K562 (cell line): ENCODE measurements around the gene C19orf85. TPM values are rescaled to one million over a fixed set of nuclear protein-coding genes. Genes with fewer than 3 reads are reported as not detected.

ENCODE experiments used
- CAMTA2 ChIP-seq: fragments of 250-450 bp; sonication (Bioruptor Pico); conservative IDR thresholded peaks from 2 replicates; pipeline ENCODE4 v1.5.1; 2022
- CHD2 ChIP-seq: IDR thresholded peaks from 2 replicates; pipeline ENCODE4 v1.6.1; 2011; ENCODE audit warnings: low read depth, low read length
- CREM ChIP-seq: IDR thresholded peaks from 2 replicates; pipeline ENCODE4 v1.6.1; 2014; ENCODE audit warnings: antibody characterized with exemption, low read depth
- CXXC5 ChIP-seq: fragments of 250-450 bp; sonication (Bioruptor Pico); IDR thresholded peaks from 2 replicates; pipeline ENCODE4 v1.8.0; 2022; ENCODE audit warnings: inconsistent platforms, mild to moderate bottlenecking, moderate library complexity
- DIDO1 ChIP-seq: fragments of 450-650 bp; IDR thresholded peaks from 2 replicates; pipeline ENCODE4 v1.6.1; 2016; ENCODE audit warnings: low read depth, missing biosample characterization, missing genetic modification characterization
- FOXJ2 ChIP-seq: fragments of 200-800 bp; sonication (Bioruptor generic); IDR thresholded peaks from 2 replicates; pipeline ENCODE4 v1.6.1; 2016; ENCODE audit warnings: missing genetic modification characterization, missing compliant biosample characterization
- FOXM1 ChIP-seq, 2 experiments: fragments of 450-650 bp in 1 of 2; sonication (generic) in 1 of 2; formaldehyde crosslinking in 1 of 2; IDR thresholded peaks; 2 replicates each; pipeline versions ENCODE4 v1.6.1 to v1.9.0; 2017 to 2022; ENCODE audit warnings: low read depth in 2 of 2, mild to moderate bottlenecking in 2 of 2, missing genetic modification reagents in 1 of 2, moderate library complexity in 1 of 2
- GMEB1 ChIP-seq: fragments of 250-450 bp; sonication (Bioruptor Pico); IDR thresholded peaks from 2 replicates; pipeline ENCODE4 v1.4.0; 2020; ENCODE audit warnings: mild to moderate bottlenecking
- KLF13 ChIP-seq: fragments of 450-650 bp; IDR thresholded peaks from 2 replicates; pipeline ENCODE4 v1.6.1; 2016; ENCODE audit warnings: missing genetic modification characterization, low read depth, mild to moderate bottlenecking, missing compliant biosample characterization, moderate library complexity, borderline replicate concordance
- U2AF1 ChIP-seq: fragments of 200-400 bp; formaldehyde crosslinking; optimal IDR thresholded peaks from 2 replicates; pipeline ENCODE3; 2017; ENCODE audit warnings: mild to moderate bottlenecking, low read depth, low read length, moderate library complexity
- ZMIZ1 ChIP-seq, 2 experiments: fragments of 150-350 bp in 1 of 2; IDR thresholded peaks; 2 replicates each; pipeline ENCODE4 v1.6.1; 2012 to 2016; ENCODE audit warnings: low read depth in 2 of 2, low read length in 2 of 2, mild to moderate bottlenecking in 1 of 2, moderate library complexity in 1 of 2
- ZNF274 ChIP-seq: IDR thresholded peaks from 2 replicates; pipeline ENCODE4 v1.6.1; 2011; ENCODE audit warnings: low read depth, mild to moderate bottlenecking, low read length, moderate library complexity, borderline replicate concordance
- ZNF282 ChIP-seq: sonication (generic); formaldehyde crosslinking; IDR thresholded peaks from 2 replicates; pipeline ENCODE4 v1.8.1; 2023; ENCODE audit warnings: missing genetic modification reagents
- ZNF644 ChIP-seq: fragments of 200-800 bp; sonication (Bioruptor generic); IDR thresholded peaks from 2 replicates; pipeline ENCODE4 v1.6.1; 2016; ENCODE audit warnings: low read depth, missing genetic modification characterization, missing compliant biosample characterization
- polyA plus RNA-seq, 8 experiments: library from polyadenylated mRNA; depleted of rRNA in 4 of 8; stranded (reverse) in 5 of 8; unstranded in 3 of 8; fragments of >200 nt; fragmentation: Nextera tagmentation in 2 of 8; fragmentation: Illumina TruSeq in 1 of 8; extraction: Ambion mirVana in 2 of 8; extraction: Trizol in 1 of 8; gene quantifications; 2 replicates each; pipeline versions ENCODE4 v1.2.1 to v1.2.3, GENCODE V29; 2011 to 2014; ENCODE audit warnings: inconsistent platforms in 1 of 8, missing spikeins in 1 of 8
- total RNA-seq, 7 experiments: library from RNA; depleted of rRNA in 6 of 7; stranded (reverse); fragments of >200 nt in 6 of 7; fragmentation: Illumina TruSeq in 2 of 7; extraction: Trizol in 2 of 7; gene quantifications; 2 replicates each; pipeline versions ENCODE4 v1.2.1 to v1.2.3, GENCODE V29; 2011 to 2021; ENCODE audit warnings: low replicate concordance in 1 of 7
- TF ChIP-seq, protein P1 (sequence below): sonication (generic); formaldehyde crosslinking; IDR thresholded peaks from 2 replicates; pipeline ENCODE4 v1.8.1; 2023; ENCODE audit warnings: mild to moderate bottlenecking, missing genetic modification reagents, moderate library complexity
- TF ChIP-seq, protein P2 (sequence below): conservative IDR thresholded peaks from 2 replicates; pipeline ENCODE4 v1.6.1; 2011; ENCODE audit warnings: low read depth, mild to moderate bottlenecking, low read length; ENCODE audit not compliant: control insufficient read depth
- TF ChIP-seq, protein P3 (sequence below): fragments of 450-650 bp; IDR thresholded peaks from 2 replicates; pipeline ENCODE4 v1.6.1; 2016; ENCODE audit warnings: antibody characterized with exemption

Gene C19orf85
- total and polyA plus RNA-seq, 9 of the 15 experiments (the other 6 are each of a cell fraction or from before 2014, with no cell fraction given) = not detected

GRCh38 chr19:55476100-55476775, 11.7 kb upstream of the C19orf85 start, which contains the start of gene ZNF628 (continued):
- TF ChIP-seq, protein P1, sequence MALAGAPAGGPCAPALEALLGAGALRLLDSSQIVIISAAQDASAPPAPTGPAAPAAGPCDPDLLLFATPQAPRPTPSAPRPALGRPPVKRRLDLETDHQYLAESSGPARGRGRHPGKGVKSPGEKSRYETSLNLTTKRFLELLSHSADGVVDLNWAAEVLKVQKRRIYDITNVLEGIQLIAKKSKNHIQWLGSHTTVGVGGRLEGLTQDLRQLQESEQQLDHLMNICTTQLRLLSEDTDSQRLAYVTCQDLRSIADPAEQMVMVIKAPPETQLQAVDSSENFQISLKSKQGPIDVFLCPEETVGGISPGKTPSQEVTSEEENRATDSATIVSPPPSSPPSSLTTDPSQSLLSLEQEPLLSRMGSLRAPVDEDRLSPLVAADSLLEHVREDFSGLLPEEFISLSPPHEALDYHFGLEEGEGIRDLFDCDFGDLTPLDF (CRISPR knock-in tag) = peak; percentile 69; the same call in 1 of the 2 replicates
- no peak for TF ChIP-seq FOXM1 (IDR thresholded peaks at IDR 0.05; ENCODE audit: low read depth)
- TF ChIP-seq FOXM1 (CRISPR knock-in tag; IDR thresholded peaks at IDR 0.05; ENCODE audit: low read depth) = 0 out of 2 replicates have a peak, but pooled peaks have one; percentile 24
- TF ChIP-seq ZMIZ1 (IDR thresholded peaks at IDR 0.05; ENCODE audit: low read depth in 2 of 2, low read length in 2 of 2) = 0 out of 4 replicates have a peak, but pooled peaks of 1 of the 2 experiments have one; percentile 49
- TF ChIP-seq, protein P2, sequence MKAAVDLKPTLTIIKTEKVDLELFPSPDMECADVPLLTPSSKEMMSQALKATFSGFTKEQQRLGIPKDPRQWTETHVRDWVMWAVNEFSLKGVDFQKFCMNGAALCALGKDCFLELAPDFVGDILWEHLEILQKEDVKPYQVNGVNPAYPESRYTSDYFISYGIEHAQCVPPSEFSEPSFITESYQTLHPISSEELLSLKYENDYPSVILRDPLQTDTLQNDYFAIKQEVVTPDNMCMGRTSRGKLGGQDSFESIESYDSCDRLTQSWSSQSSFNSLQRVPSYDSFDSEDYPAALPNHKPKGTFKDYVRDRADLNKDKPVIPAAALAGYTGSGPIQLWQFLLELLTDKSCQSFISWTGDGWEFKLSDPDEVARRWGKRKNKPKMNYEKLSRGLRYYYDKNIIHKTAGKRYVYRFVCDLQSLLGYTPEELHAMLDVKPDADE = peak; percentile 94
- peak; percentile 99 for TF ChIP-seq CREM
- TF ChIP-seq U2AF1 = no peak
- 0 out of 2 replicates have a peak, but pooled peaks have one; percentile 61 for TF ChIP-seq CHD2
- peak; percentile 21; the same call in 1 of the 2 replicates for TF ChIP-seq DIDO1
- no peak for TF ChIP-seq ZNF274
- TF ChIP-seq, protein P3, sequence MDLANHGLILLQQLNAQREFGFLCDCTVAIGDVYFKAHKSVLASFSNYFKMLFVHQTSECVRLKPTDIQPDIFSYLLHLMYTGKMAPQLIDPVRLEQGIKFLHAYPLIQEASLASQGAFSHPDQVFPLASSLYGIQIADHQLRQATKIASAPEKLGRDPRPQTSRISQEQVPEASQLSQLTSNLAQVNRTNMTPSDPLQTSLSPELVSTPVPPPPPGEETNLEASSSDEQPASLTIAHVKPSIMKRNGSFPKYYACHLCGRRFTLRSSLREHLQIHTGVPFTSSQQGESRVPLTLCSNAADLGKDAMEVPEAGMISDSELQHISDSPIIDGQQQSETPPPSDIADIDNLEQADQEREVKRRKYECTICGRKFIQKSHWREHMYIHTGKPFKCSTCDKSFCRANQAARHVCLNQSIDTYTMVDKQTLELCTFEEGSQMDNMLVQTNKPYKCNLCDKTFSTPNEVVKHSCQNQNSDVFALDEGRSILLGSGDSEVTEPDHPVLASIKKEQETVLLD = peak; percentile 99
- TF ChIP-seq CXXC5 (CRISPR knock-in tag) = peak; percentile 100
- 0 out of 2 replicates have a peak, but pooled peaks have one; percentile 24 for TF ChIP-seq ZNF282 (CRISPR knock-in tag)
- TF ChIP-seq CAMTA2 (CRISPR knock-in tag) = peak; percentile 59; the same call in 1 of the 2 replicates
- peak; percentile 100 for TF ChIP-seq GMEB1 (CRISPR knock-in tag)
- TF ChIP-seq FOXJ2 (tag) = peak; percentile 76; the same call in 1 of the 2 replicates
- 0 out of 2 replicates have a peak, but pooled peaks have one; percentile 30 for TF ChIP-seq ZNF644 (tag)
- peak; percentile 77; the same call in 1 of the 2 replicates for TF ChIP-seq KLF13 (tag)
